Measurements from ENCODE around the gene TESK2.
"Not testable (repeated sequence)": the region's sequence is repeated elsewhere in the genome, so short reads cannot be mapped to it uniquely, and the experiment has no call there.

The TESK2 gene

DNA sequence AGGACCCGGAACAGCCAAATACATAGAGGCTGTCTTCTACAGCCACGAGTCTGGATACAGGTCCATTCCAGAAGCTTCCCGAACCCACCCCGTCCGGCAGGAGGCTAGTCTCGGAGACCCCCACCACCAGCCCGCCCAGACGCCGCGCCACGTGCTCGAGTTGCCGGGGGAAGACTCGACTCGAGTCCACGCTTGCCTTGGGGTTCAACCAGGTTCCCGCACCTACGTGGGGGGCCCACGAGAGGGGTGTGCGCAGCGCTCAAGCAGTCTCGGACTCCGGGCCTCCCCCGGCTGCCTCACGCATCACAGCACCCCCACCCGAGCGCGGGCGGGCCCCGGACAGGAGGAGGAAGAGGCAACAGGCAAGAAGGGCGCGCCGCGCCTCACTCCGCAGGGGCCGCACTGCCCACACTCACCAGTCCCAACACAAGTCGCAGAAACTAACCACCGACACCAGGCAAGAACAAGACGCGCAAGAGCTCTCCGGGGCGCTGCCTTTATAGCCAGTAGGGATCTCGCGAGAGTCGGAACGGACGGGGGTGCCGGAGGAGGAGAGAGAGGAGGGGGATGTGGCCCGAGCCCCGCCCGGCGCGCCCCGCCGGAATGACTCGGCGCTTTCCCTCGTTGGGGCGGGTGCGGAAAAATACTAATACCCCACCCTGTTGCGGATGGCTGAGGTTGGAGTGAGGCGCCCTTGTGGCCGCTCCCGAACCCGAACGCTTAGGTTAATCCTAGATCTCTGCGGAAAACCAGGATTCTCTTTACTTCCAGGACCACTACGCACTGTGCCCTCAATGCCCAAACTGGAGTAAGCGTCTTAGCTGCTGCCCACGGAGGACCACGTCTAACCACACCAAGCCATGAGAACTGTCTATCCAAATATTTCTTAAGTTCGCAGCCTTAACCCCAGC is 30.7 kb upstream of the TESK2 start, which contains the start of gene PRDX1:
Gene PRDX1, minus strand, starts transcription at position 472 of the 911 bp plus-strand sequence. CDS start 2,841 bp downstream, outside the sequence.
- Histone ChIP-seq H3K79me2 (ENCODE audit: control insufficient read depth, insufficient read depth, low read length, unreplicated experiment) (peaks cover 47% of the 10 kb centered on the region), H2AFZ (ENCODE audit: low read length, unreplicated experiment) (peak within 1 kb of the TSS; percentile 62)

DNA sequence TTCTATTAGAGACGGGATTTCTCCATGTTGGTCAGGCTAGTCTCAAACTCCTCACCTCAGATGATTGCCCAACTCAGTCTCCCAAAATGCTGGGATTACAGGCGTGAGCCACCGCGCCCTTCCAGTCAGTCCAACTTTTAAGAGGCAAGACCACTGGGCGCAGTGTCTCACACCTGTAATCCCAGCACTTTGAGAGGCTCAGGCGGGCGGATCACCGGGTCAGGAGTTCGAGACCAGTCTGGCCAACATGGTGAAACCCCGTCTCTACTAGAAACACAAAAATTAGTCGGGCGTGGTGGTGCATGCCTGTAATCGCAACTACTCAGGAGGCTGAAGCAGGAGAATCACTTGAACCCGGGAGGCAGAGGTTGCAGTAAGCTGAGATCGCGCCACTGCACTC is 28.8 kb upstream of the TESK2 start:
- H3K36me3 ChIP-seq (ENCODE audit: insufficient read depth, low read length): peaks cover 11% of the 10 kb centered on the region
- H2AFZ ChIP-seq (ENCODE audit: low read length, unreplicated experiment); H3K27me3 ChIP-seq (ENCODE audit: insufficient read depth, low read length); H3K27ac ChIP-seq (ENCODE audit: low read depth, low read length): not testable (repeated sequence)
- peak overlapping the region; percentile 100 for H3K4me3 ChIP-seq (ENCODE audit: low read depth, low read length)
- peaks cover 22% of the 10 kb centered on the region for H3K4me1 ChIP-seq (ENCODE audit: control insufficient read depth, insufficient read depth, low read length, unreplicated experiment)
- H3K79me2 ChIP-seq (ENCODE audit: control insufficient read depth, insufficient read depth, low read length, unreplicated experiment): peaks cover 58% of the 10 kb centered on the region

More for the DNA sequence above, 30.7 kb upstream of the TESK2 start, which contains the start of gene PRDX1:
- peak within 1 kb of the TSS; percentile 100 for H3K4me3 ChIP-seq (ENCODE audit: low read depth, low read length)
- H3K27ac ChIP-seq (ENCODE audit: low read depth, low read length): peak within 1 kb of the TSS; percentile 90
- H3K4me1 ChIP-seq (ENCODE audit: control insufficient read depth, insufficient read depth, low read length, unreplicated experiment): peaks cover 22% of the 10 kb centered on the region
- H3K36me3 ChIP-seq (ENCODE audit: insufficient read depth, low read length): peaks cover 4% of the 10 kb centered on the region
- H3K27me3 ChIP-seq (ENCODE audit: insufficient read depth, low read length): no peaks in the 10 kb centered on the region

DNA sequence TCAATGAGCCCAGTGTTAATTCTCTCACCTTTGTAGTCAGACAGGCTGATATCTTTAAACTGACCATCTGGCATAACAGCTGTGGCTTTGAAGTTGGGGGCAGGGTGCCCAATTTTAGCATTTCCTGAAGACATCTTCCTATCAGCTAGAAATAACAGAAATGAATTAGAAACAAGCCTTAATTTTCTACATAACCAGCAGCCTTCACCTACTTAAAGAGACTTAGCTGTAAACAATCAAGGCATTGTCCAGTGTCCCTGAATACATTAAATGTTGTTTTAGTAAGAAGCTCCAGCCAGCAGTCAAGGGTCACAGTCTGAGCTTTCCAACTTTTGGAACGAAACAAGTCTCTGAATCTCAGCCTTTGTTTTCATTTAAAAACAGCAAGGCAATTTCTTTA is 27.9 kb upstream of the TESK2 start:
- Histone ChIP-seq H3K4me1 (ENCODE audit: control insufficient read depth, insufficient read depth, low read length, unreplicated experiment) (peaks cover 22% of the 10 kb centered on the region), H3K79me2 (ENCODE audit: control insufficient read depth, insufficient read depth, low read length, unreplicated experiment) (peaks cover 58% of the 10 kb centered on the region), H3K27ac (ENCODE audit: low read depth, low read length) (no peak overlapping the region), H3K27me3 (ENCODE audit: insufficient read depth, low read length) (no peaks in the 10 kb centered on the region), H2AFZ (ENCODE audit: low read length, unreplicated experiment) (no peak overlapping the region), H3K4me3 (ENCODE audit: low read depth, low read length) (peak overlapping the region; percentile 100), H3K36me3 (ENCODE audit: insufficient read depth, low read length) (peaks cover 16% of the 10 kb centered on the region)

DNA sequence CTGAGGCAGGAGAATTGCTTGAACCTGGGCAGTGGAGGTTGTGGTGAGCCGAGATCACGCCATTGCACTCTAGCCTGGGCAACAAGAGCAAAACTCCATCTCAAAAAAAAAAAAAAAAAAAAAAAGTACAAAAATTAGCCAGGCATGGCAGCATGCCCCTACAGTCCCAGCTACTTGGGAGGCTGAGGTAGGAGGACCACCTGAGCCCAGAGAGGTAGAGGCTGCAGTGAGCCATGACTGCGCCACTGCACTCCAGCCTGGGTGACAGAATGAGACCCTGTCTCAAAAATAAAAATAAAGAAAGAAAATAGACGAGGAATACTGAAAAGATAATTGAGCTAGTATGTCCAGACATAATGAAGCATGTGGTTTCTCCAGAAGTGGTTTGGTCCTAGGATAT is 27.4 kb upstream of the TESK2 start:
- H3K4me3 ChIP-seq (ENCODE audit: low read depth, low read length): peak overlapping the region; percentile 100

DNA sequence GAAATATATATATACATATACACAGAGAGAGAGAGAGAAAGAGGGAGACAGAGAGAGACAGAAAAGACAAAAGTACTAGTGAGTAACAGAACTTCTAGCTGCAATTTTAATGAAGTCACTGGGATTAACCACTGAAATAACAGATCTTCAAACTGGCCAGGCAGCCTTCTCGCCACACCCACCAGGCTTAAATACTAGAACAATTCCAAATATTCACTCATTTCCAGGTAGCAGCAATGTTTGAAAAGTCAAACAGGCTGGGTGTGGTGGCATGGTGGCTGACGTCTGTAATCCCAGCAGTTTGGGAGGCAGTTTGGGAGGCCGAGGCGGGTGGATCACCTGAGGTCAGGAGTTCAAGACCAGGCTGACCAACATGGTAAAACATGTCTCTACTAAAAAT is 25.5 kb upstream of the TESK2 start:
- no peak overlapping the region for H3K27ac ChIP-seq (ENCODE audit: low read depth, low read length)
- H3K4me3 ChIP-seq (ENCODE audit: low read depth, low read length): no peak overlapping the region
- no peaks in the 10 kb centered on the region for H3K27me3 ChIP-seq (ENCODE audit: insufficient read depth, low read length)
- peaks cover 30% of the 10 kb centered on the region for H3K36me3 ChIP-seq (ENCODE audit: insufficient read depth, low read length)
- peaks cover 56% of the 10 kb centered on the region for H3K79me2 ChIP-seq (ENCODE audit: control insufficient read depth, insufficient read depth, low read length, unreplicated experiment)
- no peak overlapping the region for H2AFZ ChIP-seq (ENCODE audit: low read length, unreplicated experiment)
- peaks cover 14% of the 10 kb centered on the region for H3K4me1 ChIP-seq (ENCODE audit: control insufficient read depth, insufficient read depth, low read length, unreplicated experiment)

More for the DNA sequence above, 27.4 kb upstream of the TESK2 start:
- Histone ChIP-seq H3K79me2 (ENCODE audit: control insufficient read depth, insufficient read depth, low read length, unreplicated experiment) (peaks cover 58% of the 10 kb centered on the region), H3K36me3 (ENCODE audit: insufficient read depth, low read length) (peaks cover 17% of the 10 kb centered on the region), H3K4me1 (ENCODE audit: control insufficient read depth, insufficient read depth, low read length, unreplicated experiment) (peaks cover 22% of the 10 kb centered on the region)
- not testable (repeated sequence) for H2AFZ ChIP-seq (ENCODE audit: low read length, unreplicated experiment); H3K27me3 ChIP-seq (ENCODE audit: insufficient read depth, low read length); H3K27ac ChIP-seq (ENCODE audit: low read depth, low read length)

DNA sequence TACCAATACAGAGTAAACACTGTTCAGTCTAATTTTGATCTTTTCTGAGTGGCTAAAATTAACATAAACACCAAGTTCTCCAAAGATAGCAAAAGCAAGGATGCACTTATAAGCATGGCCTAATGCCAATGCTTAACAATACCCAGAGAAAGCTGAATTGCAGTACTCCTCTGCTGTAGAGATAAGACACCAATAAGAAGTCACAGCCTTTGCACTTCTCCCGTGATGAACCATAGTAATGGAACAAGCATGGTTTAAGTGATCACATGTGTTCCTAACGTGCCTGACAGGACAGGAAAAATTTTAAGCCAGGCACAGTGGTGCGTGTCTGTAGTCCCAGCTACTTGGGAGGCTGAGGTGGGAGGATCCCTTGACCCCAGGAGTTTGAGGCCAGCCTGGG is 25.1 kb upstream of the TESK2 start:
- peaks cover 33% of the 10 kb centered on the region for H3K36me3 ChIP-seq (ENCODE audit: insufficient read depth, low read length)
- H3K27me3 ChIP-seq (ENCODE audit: insufficient read depth, low read length): no peaks in the 10 kb centered on the region
- no peak overlapping the region for H3K27ac ChIP-seq (ENCODE audit: low read depth, low read length)
- H3K79me2 ChIP-seq (ENCODE audit: control insufficient read depth, insufficient read depth, low read length, unreplicated experiment): peaks cover 52% of the 10 kb centered on the region
- no peak overlapping the region for H3K4me3 ChIP-seq (ENCODE audit: low read depth, low read length)
- no peak overlapping the region for H2AFZ ChIP-seq (ENCODE audit: low read length, unreplicated experiment)
- peaks cover 14% of the 10 kb centered on the region for H3K4me1 ChIP-seq (ENCODE audit: control insufficient read depth, insufficient read depth, low read length, unreplicated experiment)

DNA sequence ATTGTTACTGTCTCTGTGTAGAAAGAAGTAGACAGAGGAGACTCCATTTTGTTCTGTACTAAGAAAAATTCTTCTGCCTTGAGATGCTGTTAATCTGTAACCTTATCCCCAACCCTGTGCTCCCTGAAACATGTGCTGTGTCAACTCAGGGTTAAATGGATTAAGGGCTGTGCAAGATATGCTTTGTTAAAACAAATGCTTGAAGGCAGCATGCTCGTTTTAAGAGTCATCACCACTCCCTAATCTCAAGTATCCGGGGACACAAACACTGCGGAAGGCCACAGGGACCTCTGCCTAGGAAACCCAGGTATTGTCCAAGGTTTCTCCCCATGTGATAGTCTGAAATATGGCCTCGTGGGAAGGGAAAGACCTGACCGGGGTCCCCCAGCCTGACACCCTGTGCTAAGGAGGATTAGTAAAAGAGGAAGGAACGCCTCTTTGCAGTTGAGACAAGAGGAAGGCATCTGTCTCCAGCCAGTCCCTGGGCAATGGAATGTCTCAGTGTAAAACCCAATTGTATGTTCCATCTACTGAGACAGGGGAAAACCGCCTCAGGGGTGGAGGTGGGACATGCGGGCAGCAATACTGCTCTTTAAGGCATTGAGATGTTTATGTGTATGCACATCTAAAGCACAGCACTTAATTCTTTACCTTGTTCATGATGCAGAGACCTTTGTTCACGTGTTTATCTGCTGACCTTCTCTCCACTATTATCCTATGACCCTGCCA is 22.7 kb upstream of the TESK2 start:
- not testable (repeated sequence) for H3K27ac ChIP-seq (ENCODE audit: low read depth, low read length); H3K4me3 ChIP-seq (ENCODE audit: low read depth, low read length); H3K27me3 ChIP-seq (ENCODE audit: insufficient read depth, low read length); H2AFZ ChIP-seq (ENCODE audit: low read length, unreplicated experiment); H3K4me1 ChIP-seq (ENCODE audit: control insufficient read depth, insufficient read depth, low read length, unreplicated experiment)
- peaks cover 47% of the 10 kb centered on the region for H3K36me3 ChIP-seq (ENCODE audit: insufficient read depth, low read length)
- peaks cover 28% of the 10 kb centered on the region for H3K79me2 ChIP-seq (ENCODE audit: control insufficient read depth, insufficient read depth, low read length, unreplicated experiment)

DNA sequence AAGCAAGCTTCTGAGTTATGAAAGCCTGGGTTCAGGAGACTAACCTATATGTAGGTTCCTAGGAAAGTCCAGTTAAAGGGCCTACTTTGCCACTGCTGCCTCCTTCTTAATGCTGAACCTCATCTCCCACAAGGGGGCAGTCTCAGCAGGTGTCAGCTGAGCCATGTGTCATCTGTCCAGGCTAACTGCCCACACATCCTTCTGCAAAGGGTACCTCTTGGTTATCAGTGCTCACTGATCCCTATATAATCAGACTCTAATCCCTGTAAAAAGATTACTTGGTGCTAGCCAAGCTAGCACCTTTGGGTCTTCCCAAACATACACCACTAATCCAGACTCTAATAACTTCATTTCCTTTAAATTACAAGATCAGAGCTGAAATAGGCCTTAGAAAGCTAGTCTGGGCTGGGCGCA is 21.7 kb upstream of the TESK2 start:
- H3K27me3 ChIP-seq (ENCODE audit: insufficient read depth, low read length): no peaks in the 10 kb centered on the region
- no peak overlapping the region for H2AFZ ChIP-seq (ENCODE audit: low read length, unreplicated experiment)
- no peak overlapping the region for H3K27ac ChIP-seq (ENCODE audit: low read depth, low read length)
- H3K36me3 ChIP-seq (ENCODE audit: insufficient read depth, low read length): peaks cover 47% of the 10 kb centered on the region
- peaks cover 20% of the 10 kb centered on the region for H3K79me2 ChIP-seq (ENCODE audit: control insufficient read depth, insufficient read depth, low read length, unreplicated experiment)
- no peak overlapping the region for H3K4me3 ChIP-seq (ENCODE audit: low read depth, low read length)
- H3K4me1 ChIP-seq (ENCODE audit: control insufficient read depth, insufficient read depth, low read length, unreplicated experiment): no peaks in the 10 kb centered on the region

DNA sequence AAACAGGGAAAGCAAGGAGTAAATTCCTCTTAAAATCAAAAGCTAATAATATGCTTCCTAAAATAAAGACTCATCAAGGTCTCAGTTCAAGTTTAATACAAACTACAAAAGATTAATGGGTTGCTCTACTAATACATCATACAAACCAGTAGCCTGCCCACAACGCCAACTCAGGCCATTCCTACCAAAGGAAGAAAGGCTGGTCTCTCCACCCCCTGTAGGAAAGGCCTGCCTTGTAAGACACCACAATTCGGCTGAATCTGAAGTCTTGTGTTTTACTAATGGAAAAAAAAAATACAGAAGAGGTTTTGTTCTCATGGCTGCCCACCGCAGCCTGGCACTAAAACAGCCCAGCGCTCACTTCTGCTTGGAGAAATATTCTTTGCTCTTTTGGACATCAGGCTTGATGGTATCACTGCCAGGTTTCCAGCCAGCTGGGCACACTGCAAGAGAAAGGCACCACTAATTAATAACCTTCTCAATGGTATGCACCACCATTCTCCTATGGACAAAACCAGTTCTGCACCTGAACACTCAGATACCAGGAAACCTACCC is 20.1 kb upstream of the TESK2 start:
- Histone ChIP-seq H3K4me3 (ENCODE audit: low read depth, low read length) (no peak overlapping the region), H3K27me3 (ENCODE audit: insufficient read depth, low read length) (no peaks in the 10 kb centered on the region), H3K4me1 (ENCODE audit: control insufficient read depth, insufficient read depth, low read length, unreplicated experiment) (no peaks in the 10 kb centered on the region), H3K79me2 (ENCODE audit: control insufficient read depth, insufficient read depth, low read length, unreplicated experiment) (peaks cover 4% of the 10 kb centered on the region), H3K36me3 (ENCODE audit: insufficient read depth, low read length) (peaks cover 40% of the 10 kb centered on the region), H2AFZ (ENCODE audit: low read length, unreplicated experiment) (no peak overlapping the region), H3K27ac (ENCODE audit: low read depth, low read length) (no peak overlapping the region)

DNA sequence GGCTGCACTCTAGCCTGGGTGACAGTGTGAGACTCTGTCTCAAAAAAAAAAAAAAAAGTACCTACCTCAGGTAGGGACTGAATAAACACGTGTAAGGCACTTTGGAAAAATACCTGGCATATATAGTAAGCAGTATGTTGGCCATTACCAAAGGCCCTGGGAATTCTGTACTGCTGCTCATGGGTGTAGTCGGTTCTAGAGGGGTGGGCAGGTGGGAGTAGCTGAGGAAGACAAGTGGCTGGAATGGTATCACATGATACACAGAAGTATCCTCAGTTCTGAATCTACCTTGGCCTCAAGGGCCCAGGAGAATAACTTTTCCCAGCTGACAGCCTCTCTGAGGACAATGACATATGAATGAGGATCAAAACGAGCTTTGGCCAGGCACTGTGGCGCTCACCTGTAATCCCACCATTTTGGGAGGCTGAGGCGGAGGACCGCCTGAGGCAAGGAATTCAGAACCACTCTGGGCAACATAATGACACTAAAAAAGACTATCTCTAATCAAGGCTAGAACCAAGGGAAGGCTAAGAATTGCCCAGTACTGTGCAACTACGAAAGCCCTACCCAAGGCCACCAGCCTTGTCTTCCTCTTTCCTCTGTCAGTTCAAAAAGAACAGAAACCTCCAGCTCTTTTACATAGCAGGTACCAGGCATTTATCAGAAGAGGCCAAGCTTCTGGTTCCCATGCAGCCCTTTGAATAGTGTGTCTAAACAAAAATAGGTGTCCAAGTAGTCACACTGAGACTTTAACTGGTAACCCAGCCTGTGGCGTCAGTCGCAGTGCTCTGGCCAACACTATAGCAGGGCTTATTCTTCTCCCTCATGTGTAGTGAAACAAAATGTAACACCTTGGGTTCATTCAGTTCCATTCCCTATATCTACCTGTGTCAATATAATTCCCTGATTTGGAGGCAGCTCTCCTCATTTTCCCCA is 19.3 kb upstream of the TESK2 start:
- Histone ChIP-seq H3K79me2 (ENCODE audit: control insufficient read depth, insufficient read depth, low read length, unreplicated experiment) (no peaks in the 10 kb centered on the region), H3K36me3 (ENCODE audit: insufficient read depth, low read length) (peaks cover 36% of the 10 kb centered on the region), H3K4me1 (ENCODE audit: control insufficient read depth, insufficient read depth, low read length, unreplicated experiment) (no peaks in the 10 kb centered on the region), H3K27ac (ENCODE audit: low read depth, low read length) (no peak overlapping the region), H3K4me3 (ENCODE audit: low read depth, low read length) (no peak overlapping the region), H2AFZ (ENCODE audit: low read length, unreplicated experiment) (no peak overlapping the region), H3K27me3 (ENCODE audit: insufficient read depth, low read length) (no peaks in the 10 kb centered on the region)
